Caki2 (cell line): ENCODE measurements around the gene ZNF215. TPM values are rescaled to one million over a fixed set of nuclear protein-coding genes. Genes with fewer than 3 reads are reported as not detected.
"Not testable (repeated sequence)": the region's sequence is repeated elsewhere in the genome, so short reads cannot be mapped to it uniquely, and the experiment has no call there.

Experiments used
- DNase-seq: peaks from one replicate; pipeline ENCODE4 v3.0.0-alpha.2; 2015; ENCODE audit warnings: low read depth
- in situ Hi-C: cut with HindIII; loops from 2 replicates; pipeline ENCODE4 v1.10.0; 2016; ENCODE audit warnings: low sequenced_read_pairs, low pct_unique_long_range_greater_than_20kb, mixed read lengths
- total RNA-seq: library from RNA; depleted of rRNA; stranded (reverse); fragments of >200 nt; shearing (Covaris generic); gene quantifications from 2 replicates; pipeline ENCODE4 v1.2.3, GENCODE V29; 2014; ENCODE audit warnings: low replicate concordance

Gene ZNF215
- total RNA-seq, 1 experiment from 2014 or later = 1.5 TPM

DNA sequence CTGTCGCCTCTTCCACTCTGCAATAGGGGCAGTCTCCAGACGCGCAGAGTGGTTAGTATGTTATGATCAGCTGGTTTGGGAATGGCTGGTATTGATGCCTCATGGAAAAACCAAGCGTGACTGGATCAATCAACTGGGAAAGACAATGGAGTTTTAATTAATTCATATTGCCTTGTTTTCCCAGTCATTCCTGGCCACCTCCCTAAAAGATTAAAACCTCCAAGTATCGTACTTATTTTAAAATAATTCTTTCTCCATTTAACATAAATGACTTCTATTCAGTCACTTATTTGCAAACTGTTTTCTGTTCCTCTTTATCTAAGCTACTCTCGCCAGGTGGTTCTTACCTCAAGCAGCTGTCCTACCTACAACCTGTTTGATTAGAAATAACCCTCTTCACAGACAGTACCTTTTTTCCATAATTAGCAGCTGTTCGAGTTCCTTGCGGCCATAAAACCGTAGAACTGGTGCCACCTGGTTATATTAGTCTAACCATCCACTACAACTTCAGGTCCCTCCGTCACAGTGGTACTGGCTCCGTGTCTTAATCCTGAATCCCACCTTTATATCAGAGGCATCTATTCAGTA, 898 bp downstream of the ZNF215 start:
- no peak for DNase-seq
- in situ Hi-C loops = no loop called here

DNA sequence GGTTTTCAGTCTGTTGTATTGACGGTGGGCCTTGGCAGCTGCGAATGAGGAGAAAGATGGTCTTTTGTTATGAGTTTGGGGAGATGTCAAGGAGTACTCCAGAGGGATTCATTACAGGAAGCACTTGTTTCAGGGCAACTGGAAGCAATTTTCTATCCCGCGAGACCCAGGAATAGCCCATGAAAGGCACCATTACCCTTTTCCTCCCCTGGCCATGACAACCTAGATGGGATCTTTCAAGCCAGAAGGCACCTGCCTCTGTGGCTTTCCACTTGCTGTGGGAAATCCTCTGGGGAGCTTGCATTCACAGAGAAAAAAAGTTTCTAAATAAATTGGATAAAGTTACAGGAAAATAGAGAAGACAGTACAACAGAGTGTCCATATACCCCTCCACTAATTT, 2.7 kb downstream of the ZNF215 start:
- in situ Hi-C loops = no loop called here
- DNase-seq = no peak

DNA sequence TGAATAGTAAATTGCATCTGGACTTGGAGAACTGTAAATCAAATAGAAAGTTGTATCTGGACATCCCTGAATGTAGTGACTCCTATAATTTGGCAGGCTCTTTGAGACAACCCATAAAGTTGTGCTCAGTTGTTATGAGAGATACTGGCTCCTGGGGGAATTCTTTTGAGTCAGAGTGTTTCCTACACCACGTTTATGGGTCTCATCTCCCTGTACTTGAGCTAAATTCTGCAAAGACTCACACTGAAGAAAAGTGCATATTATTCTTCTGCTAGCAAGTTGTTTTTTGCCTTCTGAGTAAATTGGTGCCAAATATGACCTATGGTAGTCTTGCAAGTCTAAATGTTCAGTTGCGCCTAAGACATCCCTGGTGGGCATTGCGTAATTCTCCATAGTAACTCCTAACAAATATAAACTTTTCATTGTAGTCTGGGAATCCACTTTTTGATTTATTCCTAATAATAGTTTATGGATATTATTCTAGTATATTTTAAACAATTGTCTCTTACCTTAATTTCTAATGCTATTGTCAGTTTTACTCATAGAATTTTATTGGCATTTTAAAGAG, 5.0 kb downstream of the ZNF215 start:
- no peak for DNase-seq
- in situ Hi-C loops = no loop called here

DNA sequence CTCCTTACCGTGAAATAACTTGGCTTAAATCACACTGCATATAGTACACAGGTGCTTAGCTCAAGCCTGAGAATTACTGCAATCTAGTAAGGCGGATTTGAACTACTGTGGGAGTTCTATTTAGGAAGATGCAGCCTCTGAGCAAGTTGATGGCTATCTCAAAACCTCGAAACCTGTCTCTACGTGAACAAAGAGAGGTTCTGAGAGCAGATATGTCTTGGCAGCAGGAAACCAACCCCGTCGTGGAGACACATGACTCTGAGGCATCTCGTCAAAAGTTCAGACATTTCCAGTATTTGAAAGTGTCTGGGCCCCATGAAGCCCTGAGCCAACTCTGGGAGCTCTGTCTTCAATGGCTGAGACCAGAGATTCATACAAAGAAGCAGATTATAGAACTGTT, 5.9 kb downstream of the ZNF215 start:
- no peak for DNase-seq
- in situ Hi-C loops = no loop called here

DNA sequence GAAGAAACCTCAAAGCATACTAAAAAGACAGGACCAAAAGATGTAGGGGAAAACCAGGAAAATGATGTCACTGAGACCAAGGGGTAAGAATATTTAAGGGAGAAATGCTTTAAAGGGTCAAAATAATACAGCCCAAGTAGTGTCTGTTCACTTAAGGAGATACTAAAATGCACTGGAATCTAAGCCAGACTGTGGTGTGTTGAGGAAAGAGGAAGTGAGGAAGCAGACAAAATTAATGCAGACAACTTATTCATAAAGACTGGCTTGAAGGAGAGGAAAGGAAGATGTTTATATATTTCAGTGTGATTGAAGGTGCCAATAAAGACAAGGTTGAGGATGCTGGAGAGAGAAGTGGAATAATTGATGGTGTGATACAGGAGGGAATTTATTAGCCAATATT, 15.7 kb downstream of the ZNF215 start:
- no peak for DNase-seq
- in situ Hi-C loops = no loop called here

DNA sequence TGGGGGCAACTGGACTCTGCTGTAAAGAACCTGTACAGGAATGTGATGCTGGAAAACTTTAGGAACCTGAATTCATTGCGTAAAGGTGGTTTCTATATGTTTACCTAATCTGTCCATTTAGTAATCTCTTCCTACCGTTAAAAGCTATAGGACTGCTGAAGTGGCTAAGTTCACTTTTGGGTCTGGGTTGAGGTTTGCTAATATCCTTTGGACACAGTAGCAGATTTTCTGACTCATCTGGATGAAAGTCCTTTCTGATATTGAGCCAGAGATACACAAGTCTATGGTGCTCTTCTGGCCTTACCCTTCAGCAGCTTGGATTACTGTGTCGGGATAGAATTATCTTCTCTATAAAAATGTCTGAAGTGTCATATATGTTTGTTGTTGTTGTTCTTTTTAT, 16.9 kb downstream of the ZNF215 start:
- no peak for DNase-seq
- in situ Hi-C loops = no loop called here

DNA sequence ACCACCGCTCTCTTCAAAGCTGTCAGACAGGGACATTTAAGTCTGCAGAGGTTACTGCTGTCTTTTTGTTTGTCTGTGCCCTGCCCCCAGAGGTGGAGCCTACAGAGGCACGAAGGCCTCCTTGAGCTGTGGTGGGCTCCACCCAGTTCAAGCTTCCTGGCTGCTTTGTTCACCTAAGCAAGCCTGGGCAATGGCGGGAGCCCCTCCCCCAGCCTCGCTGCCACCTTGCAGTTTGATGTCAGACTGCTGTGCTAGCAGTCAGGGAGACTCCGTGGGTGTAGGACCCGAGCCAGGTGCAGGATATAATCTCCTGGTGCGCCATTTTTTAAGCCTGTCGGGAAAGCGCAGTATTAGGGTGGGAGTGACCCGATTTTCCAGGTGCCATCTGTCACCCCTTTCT, 28.0 kb downstream of the ZNF215 start:
- DNase-seq, in situ Hi-C loops: not testable (repeated sequence)

DNA sequence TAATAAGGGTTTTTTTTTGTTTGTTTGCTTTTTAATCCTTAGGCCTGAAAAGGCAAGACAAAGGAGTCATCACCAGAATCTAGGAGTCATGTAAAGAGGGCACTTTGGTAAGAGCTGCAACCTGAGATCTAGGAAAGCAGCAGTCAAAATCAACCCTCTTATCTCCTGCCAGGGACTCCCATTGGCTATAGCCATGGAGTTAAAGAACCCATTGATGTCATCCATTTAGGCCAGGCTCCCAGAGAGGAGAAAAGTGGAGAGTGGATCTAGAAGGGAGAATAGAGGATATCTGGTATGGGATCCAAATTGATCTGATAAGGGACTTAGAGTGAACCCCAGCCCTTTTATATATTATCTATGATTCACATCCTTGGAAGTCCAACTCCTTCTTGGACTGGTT, 35.9 kb downstream of the ZNF215 start:
- no peak for DNase-seq
- in situ Hi-C loops = no loop called here

DNA sequence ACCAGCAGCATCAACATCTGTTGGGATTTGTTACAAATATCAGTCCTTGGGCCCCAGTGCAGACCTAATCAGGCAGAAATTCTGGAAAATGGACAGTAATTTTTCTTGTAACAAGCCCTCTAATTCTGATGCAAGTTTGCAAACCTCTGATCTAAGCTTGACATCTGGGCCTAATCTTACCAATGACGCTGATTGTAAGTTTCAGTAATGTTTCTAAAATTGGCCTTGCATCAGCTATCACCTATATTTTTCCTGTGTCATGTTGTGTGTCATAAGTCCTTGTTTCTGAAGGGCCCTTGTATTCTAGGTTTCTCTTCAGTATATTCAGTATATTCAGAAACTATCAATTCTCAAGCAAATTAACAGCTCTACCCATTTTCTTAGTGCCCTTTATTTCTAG, 36.4 kb downstream of the ZNF215 start:
- no peak for DNase-seq
- in situ Hi-C loops = no loop called here

DNA sequence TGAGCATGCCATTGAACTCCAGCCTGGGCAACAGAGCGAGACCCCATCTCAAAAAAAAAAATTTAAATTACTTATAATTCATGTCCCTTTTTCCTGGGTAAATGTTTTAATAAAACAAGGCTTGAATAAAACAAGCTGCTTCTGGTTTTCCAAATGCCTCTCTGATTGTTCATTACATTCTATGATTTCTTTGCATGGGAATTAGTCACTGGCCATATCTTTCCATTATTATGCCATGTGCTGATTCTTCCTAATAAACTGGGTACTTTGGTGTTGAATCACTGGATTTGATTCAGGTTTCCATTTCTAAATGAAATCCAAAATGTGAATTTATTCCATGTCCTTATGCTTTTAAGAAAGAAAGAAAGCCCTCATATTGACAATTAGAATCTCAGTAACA, 42.6 kb downstream of the ZNF215 start:
- DNase-seq = no peak
- in situ Hi-C loops = no loop called here

DNA sequence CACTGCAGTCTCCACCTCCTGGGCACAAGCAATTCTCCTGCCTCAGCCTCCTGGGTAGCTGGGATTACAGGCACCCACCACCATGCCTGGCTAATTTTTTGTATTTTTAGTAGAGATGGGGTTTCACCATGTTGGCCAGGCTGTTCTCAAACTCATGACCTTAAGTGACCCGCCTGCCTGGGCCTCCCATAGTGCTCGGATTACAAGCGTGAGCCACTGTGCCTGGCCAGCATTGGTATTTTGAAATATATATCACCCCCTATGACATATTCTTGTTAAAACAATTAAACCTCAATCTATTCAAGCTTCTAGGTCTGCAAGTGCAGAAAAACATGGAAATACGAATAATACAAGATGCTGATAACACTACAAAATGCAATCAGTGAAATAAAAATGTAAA, 43.6 kb downstream of the ZNF215 start:
- in situ Hi-C loops, DNase-seq: not testable (repeated sequence)

DNA sequence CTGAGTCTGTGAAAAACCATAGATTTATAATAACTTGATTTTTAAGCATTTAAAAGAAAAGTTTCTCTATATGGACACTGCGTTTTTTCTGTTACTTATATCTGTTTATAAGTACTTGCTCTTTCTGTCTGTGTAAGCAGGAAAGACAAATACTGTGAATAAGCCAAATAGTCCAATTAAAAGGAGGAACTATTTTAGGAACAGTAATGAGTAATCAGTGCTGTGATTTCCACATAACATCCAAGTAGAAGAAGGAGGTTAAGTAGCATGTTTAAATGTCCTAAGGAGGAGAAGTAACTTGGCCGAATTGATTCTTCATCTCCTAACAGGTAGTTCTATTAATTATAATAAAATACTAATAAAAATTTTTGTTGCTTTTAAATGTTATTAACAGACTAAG, 53.1 kb downstream of the ZNF215 start:
- DNase-seq = no peak
- in situ Hi-C loops = no loop called here

DNA sequence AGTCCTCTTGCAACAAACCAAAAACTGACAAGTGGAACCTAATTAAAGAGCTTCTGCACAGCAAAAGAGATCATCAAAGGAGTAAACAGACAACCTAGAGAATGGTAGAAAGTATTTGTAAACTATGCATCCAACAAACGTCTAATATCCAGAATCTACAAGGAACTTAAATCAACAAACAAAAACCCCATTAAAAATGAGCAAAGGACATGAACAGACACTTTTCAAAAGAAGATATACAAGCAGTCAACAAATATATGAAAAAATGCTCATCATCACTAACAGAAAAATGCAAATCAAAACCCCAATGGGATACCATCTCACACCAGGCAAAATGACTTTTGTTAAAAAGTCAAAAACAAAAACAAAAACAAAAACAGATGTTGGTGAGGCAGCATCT, 60.3 kb downstream of the ZNF215 start:
- in situ Hi-C loops = no loop called here
- DNase-seq = no peak

DNA sequence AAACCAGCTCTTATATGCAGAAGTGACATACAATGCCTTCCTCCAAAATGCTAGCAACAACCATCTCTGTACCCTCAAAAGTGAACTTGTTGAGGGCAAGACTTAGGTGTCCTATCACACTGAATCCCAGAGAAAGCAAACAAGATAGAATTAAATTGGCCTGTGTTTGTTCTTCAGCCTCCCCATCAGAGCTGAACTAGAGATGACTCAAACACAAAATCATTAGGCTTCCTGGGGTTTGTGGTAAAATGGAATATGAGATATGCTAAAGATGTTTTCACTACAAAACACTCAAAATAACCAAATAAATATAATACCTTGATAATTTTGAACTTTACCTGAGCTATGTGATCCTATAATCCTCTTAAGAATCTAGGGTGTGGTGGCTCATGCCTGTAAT, 62.3 kb downstream of the ZNF215 start:
- no peak for DNase-seq
- in situ Hi-C loops = no loop called here

DNA sequence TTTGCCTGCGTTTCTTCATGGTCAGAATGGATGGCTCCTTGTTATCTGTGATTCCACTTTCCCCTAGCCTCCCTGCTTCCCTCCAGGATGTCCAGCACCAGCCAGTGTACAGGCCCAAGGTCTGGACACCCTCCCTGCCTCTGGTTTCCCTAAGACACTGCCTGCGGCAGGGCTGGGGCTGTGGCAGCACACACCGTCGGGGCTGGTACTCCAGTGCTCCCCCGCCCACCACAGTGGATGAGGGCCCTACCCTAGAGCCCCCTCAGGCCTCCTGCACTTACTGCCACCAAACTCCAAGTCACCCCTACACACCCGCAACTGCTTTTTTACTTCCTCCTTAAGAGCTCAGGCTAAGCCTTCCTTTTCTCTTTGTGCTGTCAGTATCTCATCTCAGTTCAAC, 65.0 kb downstream of the ZNF215 start:
- in situ Hi-C loops = no loop called here
- DNase-seq = no peak

DNA sequence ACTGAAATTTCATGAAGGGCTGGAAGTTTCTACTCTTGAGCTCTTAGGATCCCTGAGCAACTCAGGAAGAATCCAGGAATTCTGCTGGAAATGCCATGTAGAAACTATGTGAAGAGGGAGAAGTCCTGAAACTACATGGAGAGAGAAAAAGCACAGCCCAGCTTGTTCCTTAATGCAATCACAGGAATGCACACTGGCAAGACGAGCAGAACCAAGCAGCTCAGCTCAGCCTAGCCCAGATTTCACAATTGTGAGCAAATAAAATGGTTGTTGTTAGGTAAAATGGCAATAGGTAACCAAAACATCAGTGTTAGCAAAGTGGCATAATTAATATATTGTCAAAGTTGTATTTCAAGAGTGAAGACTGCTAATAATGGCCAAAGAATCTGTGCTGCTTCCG, 65.8 kb downstream of the ZNF215 start:
- in situ Hi-C loops = no loop called here
- DNase-seq = no peak

DNA sequence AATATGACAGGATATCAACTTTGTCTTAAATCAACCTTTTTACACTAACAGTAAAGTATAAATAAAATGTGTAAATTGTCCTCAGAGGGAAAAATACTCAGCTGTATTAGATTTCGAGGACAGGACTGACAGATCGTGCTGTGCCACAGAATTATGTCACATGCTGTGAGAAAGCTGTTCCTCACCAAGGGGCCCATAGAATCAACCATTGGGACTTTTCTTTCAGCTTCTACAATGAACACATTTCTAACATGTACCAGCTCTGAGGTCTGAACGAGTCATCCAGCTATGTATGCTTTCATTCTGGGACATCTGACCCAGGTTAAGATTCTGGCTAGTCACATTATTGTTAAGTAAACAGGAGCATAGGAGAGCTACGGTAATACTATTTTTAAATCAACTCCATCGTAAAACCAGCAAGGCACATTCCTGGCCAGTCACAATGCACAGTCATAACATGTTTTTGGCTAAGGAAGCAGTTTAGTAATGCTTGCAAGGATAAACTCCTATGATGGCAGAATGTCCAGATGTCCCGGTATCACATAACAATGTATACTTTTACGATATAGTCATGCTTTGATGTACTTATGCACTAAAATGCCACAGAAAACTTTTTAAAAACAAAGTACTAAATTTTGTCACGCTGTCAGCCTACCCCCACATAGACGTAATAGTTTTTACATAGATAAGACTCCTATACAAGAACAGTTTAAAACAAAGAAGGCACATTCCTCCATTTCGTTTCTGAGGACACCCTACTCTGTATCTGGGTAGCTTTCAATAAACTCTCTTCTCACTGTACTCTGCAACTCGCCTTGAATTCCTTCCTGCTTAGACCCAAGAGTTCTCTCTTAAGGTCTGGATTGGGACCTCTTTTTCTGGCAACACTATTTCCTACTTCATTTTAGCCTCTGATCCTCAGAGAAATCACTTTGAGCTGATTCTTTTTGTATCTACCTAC, 66.5 kb downstream of the ZNF215 start:
- in situ Hi-C loops = no loop called here
- peak; percentile 4 for DNase-seq

DNA sequence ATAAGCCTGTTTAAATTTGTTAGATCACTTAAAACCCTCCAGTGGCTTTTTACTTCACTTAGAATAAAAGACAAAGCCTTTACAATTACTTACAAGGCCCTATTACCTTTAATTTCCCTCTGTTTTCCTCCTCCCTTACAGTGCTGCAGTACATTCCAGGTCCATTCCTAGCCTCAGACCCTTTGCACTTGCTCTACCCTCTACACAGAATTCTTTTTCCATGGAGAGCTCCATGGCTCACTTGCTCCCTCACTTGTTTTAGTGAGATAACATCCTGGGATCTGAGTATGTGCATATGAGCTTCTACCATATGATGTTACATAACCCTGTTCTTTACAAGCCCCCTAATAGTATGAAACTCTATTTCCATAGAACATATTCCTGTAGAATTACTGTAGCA, 69.5 kb downstream of the ZNF215 start:
- DNase-seq = no peak
- in situ Hi-C loops = no loop called here

DNA sequence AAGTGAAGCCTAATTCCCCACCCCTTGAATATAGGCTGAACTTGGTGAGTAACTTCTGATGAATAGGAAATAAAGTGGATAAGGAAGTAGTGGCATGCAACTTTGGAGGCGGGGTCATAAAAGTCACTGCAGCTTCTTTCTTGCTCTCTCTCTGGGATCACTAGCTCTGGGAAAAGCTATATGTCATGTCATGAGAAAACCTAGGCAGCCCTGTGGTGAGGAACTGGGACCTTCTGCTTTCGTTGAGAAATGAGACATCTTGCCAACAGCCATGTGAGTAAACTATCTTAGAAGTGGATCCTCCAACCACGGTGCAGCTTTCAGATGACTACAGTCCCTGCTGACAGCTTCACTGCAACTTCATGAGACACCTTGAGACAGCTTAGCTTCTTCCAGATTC, 78.3 kb downstream of the ZNF215 start:
- in situ Hi-C loops = no loop called here
- peak; percentile 62 for DNase-seq
